ENCODE results near the gene TOR1A. TPM values are rescaled to one million over a fixed set of nuclear protein-coding genes. Genes with fewer than 3 reads are reported as not detected.

The TOR1A gene
- total and polyA plus RNA-seq, 2 experiments from 2014 or later = 23.6 to 45.7 TPM

- Mint-ChIP-seq H3K27ac (no peak overlapping the region), H3K4me1 (peaks cover 6% of the 10 kb centered on the region), H3K9me3 (no peaks in the 10 kb centered on the region; the same call in 2 of the 3 replicates), H3K36me3 (ENCODE audit: low read depth) (no peaks in the 10 kb centered on the region), H3K4me3 (no peak overlapping the region), H3K27me3 (ENCODE audit: insufficient read depth, low read depth, poor library complexity) (peaks cover 12% of the 10 kb centered on the region)
- TF ChIP-seq CREB1 (CRISPR knock-in tag; IDR thresholded peaks at IDR 0.05; ENCODE audit: low read depth) = no peak
- no peak for TF ChIP-seq EZH2 (IDR thresholded peaks at IDR 0.05; ENCODE audit: low read depth, unreplicated experiment)
- no peak for TF ChIP-seq CTCF (conservative IDR thresholded peaks at IDR 0.05; ENCODE audit: low read depth in 2 of 2)
- no peak for TF ChIP-seq REST (IDR thresholded peaks at IDR 0.05; ENCODE audit: unreplicated experiment)
- no peak for TF ChIP-seq ZNF462 (CRISPR knock-in tag; IDR thresholded peaks at IDR 0.05)
- TF ChIP-seq POLR2AphosphoS5 (IDR thresholded peaks at IDR 0.05; ENCODE audit: low read depth) = no peak
- TF ChIP-seq EZH2phosphoT487 (IDR thresholded peaks at IDR 0.05; ENCODE audit: unreplicated experiment) = no peak
- no peak for TF ChIP-seq ZNF114 (CRISPR knock-in tag; IDR thresholded peaks at IDR 0.05)
- no peak for TF ChIP-seq STAT1 (IDR thresholded peaks at IDR 0.05; ENCODE audit: unreplicated experiment)
- no peak for TF ChIP-seq JUNB (IDR thresholded peaks at IDR 0.05; ENCODE audit: unreplicated experiment)
- no peak for TF ChIP-seq ETS1 (IDR thresholded peaks at IDR 0.05)
- TF ChIP-seq ZNF331 (CRISPR knock-in tag; IDR thresholded peaks at IDR 0.05; ENCODE audit: low read depth) = no peak
- no peak for TF ChIP-seq NANOG (IDR thresholded peaks at IDR 0.05; ENCODE audit: borderline replicate concordance)
- DNase-seq (ENCODE audit: low spot score) (no peak), ATAC-seq (no peak)
- Histone ChIP-seq H3K9me2 (ENCODE audit: insufficient read depth) (no peaks in the 10 kb centered on the region), H3K4me1 (ENCODE audit: insufficient read depth) (peaks cover 2% of the 10 kb centered on the region; the same call in 1 of the 2 replicates), H3K27ac (ENCODE audit: low read depth) (no peak overlapping the region), H3F3A (replicated peaks; ENCODE audit: low read depth) (no peaks in the 10 kb centered on the region), H3K36me3 (ENCODE audit: insufficient read depth) (no peaks in the 10 kb centered on the region), H3K27me3 (ENCODE audit: insufficient read depth) (no peaks in the 10 kb centered on the region), H3K79me2 (replicated peaks; ENCODE audit: insufficient read depth) (no peaks in the 10 kb centered on the region), H3K4me2 (no peak overlapping the region), H3K4me3 (no peak overlapping the region), H4K20me1 (replicated peaks; ENCODE audit: insufficient read depth) (no peaks in the 10 kb centered on the region), H2AFZ (peak overlapping the region; percentile 56; the same call in 1 of the 2 replicates)
Observed at GRCh38 chr9:129779560-129780190, 44.3 kb downstream of the TOR1A start.

Data from GM23338 (cell line).